ENCODE data around the gene PKP3. TPM values are rescaled to one million over a fixed set of nuclear protein-coding genes. Genes with fewer than 3 reads are reported as not detected.

PKP3 gene
- total RNA-seq, 1 donor from 2014 or later: 23.9 TPM

DNA sequence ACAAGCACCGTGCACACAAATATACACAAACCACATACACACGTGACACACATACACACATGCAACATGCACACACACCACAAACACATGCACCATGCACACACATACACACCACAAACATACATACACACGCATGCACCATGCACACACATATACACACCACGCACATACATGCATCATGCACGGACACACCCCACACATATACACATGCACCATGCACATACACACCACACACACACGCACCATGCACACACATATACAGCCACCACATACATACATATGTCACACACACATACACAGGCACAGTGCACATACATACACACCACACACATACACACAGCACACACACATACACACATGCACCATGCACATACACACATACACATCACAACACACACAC, 37.4 kb upstream of the PKP3 start:
- H3K4me3 ChIP-seq (ENCODE audit: low read depth, low read length): no peak overlapping the region
- no peak for DNase-seq (ENCODE audit: low read depth)
- TF ChIP-seq, protein P1, sequence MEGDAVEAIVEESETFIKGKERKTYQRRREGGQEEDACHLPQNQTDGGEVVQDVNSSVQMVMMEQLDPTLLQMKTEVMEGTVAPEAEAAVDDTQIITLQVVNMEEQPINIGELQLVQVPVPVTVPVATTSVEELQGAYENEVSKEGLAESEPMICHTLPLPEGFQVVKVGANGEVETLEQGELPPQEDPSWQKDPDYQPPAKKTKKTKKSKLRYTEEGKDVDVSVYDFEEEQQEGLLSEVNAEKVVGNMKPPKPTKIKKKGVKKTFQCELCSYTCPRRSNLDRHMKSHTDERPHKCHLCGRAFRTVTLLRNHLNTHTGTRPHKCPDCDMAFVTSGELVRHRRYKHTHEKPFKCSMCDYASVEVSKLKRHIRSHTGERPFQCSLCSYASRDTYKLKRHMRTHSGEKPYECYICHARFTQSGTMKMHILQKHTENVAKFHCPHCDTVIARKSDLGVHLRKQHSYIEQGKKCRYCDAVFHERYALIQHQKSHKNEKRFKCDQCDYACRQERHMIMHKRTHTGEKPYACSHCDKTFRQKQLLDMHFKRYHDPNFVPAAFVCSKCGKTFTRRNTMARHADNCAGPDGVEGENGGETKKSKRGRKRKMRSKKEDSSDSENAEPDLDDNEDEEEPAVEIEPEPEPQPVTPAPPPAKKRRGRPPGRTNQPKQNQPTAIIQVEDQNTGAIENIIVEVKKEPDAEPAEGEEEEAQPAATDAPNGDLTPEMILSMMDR (IDR thresholded peaks at IDR 0.05; ENCODE audit: insufficient read depth, low read length, poor library complexity, severe bottlenecking): no peak
- no peaks in the 10 kb centered on the region for H3K27me3 ChIP-seq (ENCODE audit: control insufficient read depth, insufficient read depth, low read length)
- no peaks in the 10 kb centered on the region for H3K36me3 ChIP-seq (ENCODE audit: control insufficient read depth, insufficient read depth, low read length)

DNA sequence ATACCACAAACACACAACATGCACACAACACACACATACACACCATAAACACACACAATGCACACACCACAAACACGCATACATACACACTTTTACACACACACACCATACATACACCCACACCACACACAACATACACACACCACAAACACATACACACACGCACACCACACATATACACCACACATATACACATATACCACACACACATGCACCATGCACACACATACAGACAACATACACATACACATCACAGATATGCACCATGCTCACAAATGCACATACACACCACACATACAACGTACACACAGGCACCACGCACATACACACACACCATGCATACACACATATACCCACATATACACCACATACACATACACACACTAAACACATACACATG, 36.4 kb upstream of the PKP3 start:
- Histone ChIP-seq H3K36me3 (ENCODE audit: control insufficient read depth, insufficient read depth, low read length) (no peaks in the 10 kb centered on the region), H3K4me3 (ENCODE audit: low read depth, low read length) (no peak overlapping the region), H3K27me3 (ENCODE audit: control insufficient read depth, insufficient read depth, low read length) (no peaks in the 10 kb centered on the region)
- TF ChIP-seq, protein P1 (IDR thresholded peaks at IDR 0.05; ENCODE audit: insufficient read depth, low read length, poor library complexity, severe bottlenecking): no peak
- no peak for DNase-seq (ENCODE audit: low read depth)

DNA sequence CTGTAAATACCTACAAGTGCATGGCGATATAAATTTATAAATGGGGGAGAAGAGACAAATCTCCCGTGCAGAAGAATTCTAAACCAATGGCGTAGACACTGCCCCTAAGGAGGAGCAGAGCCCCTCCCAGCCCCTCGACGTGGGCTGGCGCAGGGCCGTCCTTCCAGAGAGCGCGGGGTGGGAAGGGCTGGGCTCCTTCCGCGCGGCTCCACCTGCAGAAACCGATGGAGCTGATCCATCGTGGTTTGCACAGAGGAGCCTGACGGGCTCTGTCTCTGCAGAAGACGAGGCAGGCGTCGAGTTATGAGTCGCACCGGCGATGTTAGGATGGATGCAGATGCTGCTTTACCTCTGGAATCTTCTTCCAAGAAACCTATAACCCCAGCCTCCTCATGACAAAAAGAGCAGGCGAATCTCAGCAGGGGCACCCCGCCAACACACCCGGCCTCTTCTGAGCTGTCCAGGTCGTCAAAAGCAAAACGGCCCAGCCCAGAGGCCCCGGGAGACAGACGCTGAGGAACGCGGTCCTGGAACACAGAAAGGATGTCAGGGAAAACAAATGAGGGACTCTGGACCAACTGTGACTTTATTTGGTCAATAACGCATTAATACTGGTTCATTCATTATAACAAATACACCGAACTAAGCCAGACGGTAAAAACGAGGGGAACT, 35.7 kb upstream of the PKP3 start:
- no peaks in the 10 kb centered on the region for H3K27me3 ChIP-seq (ENCODE audit: control insufficient read depth, insufficient read depth, low read length)
- H3K36me3 ChIP-seq (ENCODE audit: control insufficient read depth, insufficient read depth, low read length): no peaks in the 10 kb centered on the region
- H3K4me3 ChIP-seq (ENCODE audit: low read depth, low read length): no peak overlapping the region
- DNase-seq (ENCODE audit: low read depth): no peak
- TF ChIP-seq, protein P1 (IDR thresholded peaks at IDR 0.05; ENCODE audit: insufficient read depth, low read length, poor library complexity, severe bottlenecking): no peak

DNA sequence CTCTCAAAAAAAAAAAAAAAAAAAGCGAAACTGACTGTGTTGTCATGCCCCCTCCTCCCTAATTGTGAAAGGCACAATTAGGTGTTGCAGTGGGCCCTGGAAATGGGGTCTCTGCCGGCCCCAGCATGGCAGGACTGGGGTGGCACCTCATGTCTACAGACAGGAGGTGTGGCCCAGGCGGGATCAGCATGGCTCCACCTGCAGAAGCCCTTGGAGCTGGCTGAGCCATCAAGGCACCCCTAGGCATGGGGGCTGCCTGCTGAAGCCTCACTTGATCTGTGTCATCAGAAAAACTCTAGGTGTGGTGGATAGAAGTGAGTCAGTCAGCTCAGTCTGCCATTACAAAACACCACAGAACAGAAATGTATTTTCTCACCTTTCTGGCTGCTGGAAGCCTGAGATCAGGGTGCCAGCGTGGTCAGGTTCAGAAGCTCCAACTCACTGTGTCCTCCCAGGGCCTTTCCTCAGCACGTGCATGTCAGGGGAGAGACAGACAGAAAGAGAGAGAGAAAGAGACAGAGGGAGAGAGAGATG, 34.8 kb upstream of the PKP3 start:
- TF ChIP-seq, protein P1 (IDR thresholded peaks at IDR 0.05; ENCODE audit: insufficient read depth, low read length, poor library complexity, severe bottlenecking): no peak
- no peak for DNase-seq (ENCODE audit: low read depth)
- Histone ChIP-seq H3K4me3 (ENCODE audit: low read depth, low read length) (no peak overlapping the region), H3K27me3 (ENCODE audit: control insufficient read depth, insufficient read depth, low read length) (no peaks in the 10 kb centered on the region), H3K36me3 (ENCODE audit: control insufficient read depth, insufficient read depth, low read length) (no peaks in the 10 kb centered on the region)

DNA sequence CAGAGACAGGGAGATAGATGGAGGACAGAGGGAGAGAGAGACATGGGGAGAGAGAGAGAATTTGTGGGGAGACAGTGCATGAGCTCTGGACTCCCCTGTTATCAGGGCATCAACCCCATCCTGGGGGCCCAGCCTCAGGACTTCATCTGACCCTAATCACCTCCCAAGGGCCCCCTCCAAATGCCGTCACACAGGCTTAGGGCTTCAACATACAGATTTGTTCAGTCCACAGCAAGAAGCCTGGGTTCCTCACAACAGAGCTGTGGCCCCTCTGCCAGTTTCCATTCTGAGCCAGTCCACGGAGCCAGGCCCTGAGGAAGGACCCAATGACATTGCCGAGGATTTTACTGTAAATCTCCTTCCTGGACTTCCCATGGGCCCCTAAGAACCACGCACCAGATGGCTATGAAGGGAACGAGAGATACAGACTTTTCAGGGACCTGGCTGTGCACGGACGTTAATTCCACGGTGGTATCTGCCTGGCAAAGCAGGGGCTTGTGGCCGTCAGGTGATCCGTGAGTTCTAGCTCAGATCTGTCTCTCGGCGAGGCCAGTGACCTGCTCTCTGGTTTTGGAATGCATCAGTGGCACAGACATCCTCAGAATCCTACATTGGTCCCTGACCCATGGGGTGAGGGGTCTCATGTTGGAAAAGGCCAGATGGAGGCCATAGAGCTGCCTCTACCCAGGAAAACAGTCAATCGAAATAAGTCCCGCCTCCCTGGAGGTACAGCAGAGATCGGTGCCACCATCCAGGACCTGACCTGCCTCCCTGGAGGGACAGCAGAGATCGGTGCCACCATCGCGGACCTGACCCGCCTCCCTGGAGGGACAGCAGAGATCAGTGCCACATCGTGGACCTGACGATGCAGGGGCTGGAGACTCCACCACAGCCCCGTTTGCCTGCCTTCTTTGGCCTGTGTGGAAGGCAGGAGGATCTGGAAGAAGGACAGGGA, 33.4 kb upstream of the PKP3 start:
- DNase-seq (ENCODE audit: low read depth): no peak
- Histone ChIP-seq H3K36me3 (ENCODE audit: control insufficient read depth, insufficient read depth, low read length) (no peaks in the 10 kb centered on the region), H3K27me3 (ENCODE audit: control insufficient read depth, insufficient read depth, low read length) (peaks cover 3% of the 10 kb centered on the region), H3K4me3 (ENCODE audit: low read depth, low read length) (no peak overlapping the region)
- TF ChIP-seq, protein P1 (IDR thresholded peaks at IDR 0.05; ENCODE audit: insufficient read depth, low read length, poor library complexity, severe bottlenecking): no peak
